Mesenchymal stem cell (in vitro differentiated cells and primary cell): ENCODE data around the gene GK.

Experiments
- DNase-seq: peaks from one replicate; pipeline ENCODE4 v3.0.0-alpha.2; 2013
- H2AFZ ChIP-seq: one replicate; pipeline ENCODE4 v1.6.1; 2013; ENCODE audit warnings: low read depth, mild to moderate bottlenecking, control low read depth, inconsistent platforms, low read length, moderate library complexity
- H2AK5ac ChIP-seq: 2 replicates; pipeline ENCODE4 v1.6.1; 2013; ENCODE audit warnings: low read length, moderate library complexity, mild to moderate bottlenecking, inconsistent platforms; ENCODE audit not compliant: severe bottlenecking
- H2BK120ac ChIP-seq: one replicate; pipeline ENCODE4 v1.6.1; 2013; ENCODE audit warnings: low read depth, mild to moderate bottlenecking, inconsistent platforms, low read length, moderate library complexity
- H2BK12ac ChIP-seq, 2 experiments: one replicate each; pipeline ENCODE4 v1.6.1; 2013; ENCODE audit warnings: inconsistent platforms in 2 of 2, low read length in 2 of 2, mild to moderate bottlenecking in 2 of 2, moderate library complexity in 2 of 2, control low read depth in 1 of 2
- H2BK15ac ChIP-seq: one replicate; pipeline ENCODE4 v1.6.1; 2013; ENCODE audit warnings: mild to moderate bottlenecking, low read depth, inconsistent platforms; ENCODE audit not compliant: poor library complexity, severe bottlenecking
- H2BK5ac ChIP-seq: 2 replicates; pipeline ENCODE4 v1.6.1; 2013; ENCODE audit warnings: low read depth, mild to moderate bottlenecking, low read length, control low read depth, inconsistent platforms; ENCODE audit not compliant: poor library complexity, severe bottlenecking
- H3K14ac ChIP-seq, 2 experiments: one replicate each; pipeline ENCODE4 v1.6.1; 2013; ENCODE audit warnings: inconsistent platforms in 2 of 2, low read length in 2 of 2, control low read depth in 1 of 2, mild to moderate bottlenecking in 1 of 2, moderate library complexity in 1 of 2
- H3K18ac ChIP-seq, 2 experiments: one replicate each; pipeline ENCODE4 v1.6.1; 2013; ENCODE audit warnings: inconsistent platforms in 2 of 2, low read length in 2 of 2, control low read depth in 1 of 2, low read depth in 1 of 2, mild to moderate bottlenecking in 1 of 2
- H3K23ac ChIP-seq, 2 experiments: one replicate each; pipeline ENCODE4 v1.6.1; 2013; ENCODE audit warnings: inconsistent platforms in 2 of 2, low read length in 2 of 2, mild to moderate bottlenecking in 2 of 2, moderate library complexity in 2 of 2, control low read depth in 1 of 2
- H3K27ac ChIP-seq: 2 replicates; pipeline ENCODE4 v1.5.1; 2013; ENCODE audit warnings: mild to moderate bottlenecking, moderate library complexity, low read length, control low read depth, inconsistent platforms; ENCODE audit not compliant: poor library complexity, severe bottlenecking
- H3K27me3 ChIP-seq, 2 experiments: 2 replicates each; pipeline versions ENCODE4 v1.6.1 to v1.7.0; 2013; ENCODE audit warnings: low read length in 2 of 2, mild to moderate bottlenecking in 2 of 2, moderate library complexity in 2 of 2, control low read depth in 1 of 2, inconsistent platforms in 1 of 2; ENCODE audit not compliant: control insufficient read depth in 1 of 2, insufficient read depth in 1 of 2
- H3K36me3 ChIP-seq, 2 experiments: 2 replicates each; pipeline versions ENCODE4 v1.6.1 to v1.7.0; 2013; ENCODE audit warnings: low read length in 2 of 2, control low read depth in 1 of 2, inconsistent platforms in 1 of 2, low read depth in 1 of 2, mild to moderate bottlenecking in 1 of 2; ENCODE audit not compliant: insufficient read depth in 2 of 2, control insufficient read depth in 1 of 2
- H3K4ac ChIP-seq, 2 experiments: one replicate each; pipeline ENCODE4 v1.6.1; 2013; ENCODE audit warnings: inconsistent platforms in 2 of 2, low read length in 2 of 2, mild to moderate bottlenecking in 2 of 2, moderate library complexity in 2 of 2, control low read depth in 1 of 2, low read depth in 1 of 2
- H3K4me1 ChIP-seq: 2 replicates; pipeline ENCODE4 v1.6.1; 2013; ENCODE audit warnings: low read depth, low read length, control low read depth; ENCODE audit not compliant: control insufficient read depth, insufficient read depth
- H3K4me2 ChIP-seq: 2 replicates; pipeline ENCODE4 v1.6.1; 2013; ENCODE audit warnings: low read length, mild to moderate bottlenecking, inconsistent platforms; ENCODE audit not compliant: poor library complexity, severe bottlenecking
- H3K4me3 ChIP-seq, 2 experiments: 2 replicates each; pipeline versions ENCODE4 v1.5.1 to v1.7.0; 2013; ENCODE audit warnings: low read length in 2 of 2, mild to moderate bottlenecking in 2 of 2, control low read depth in 1 of 2, low read depth in 1 of 2; ENCODE audit not compliant: insufficient read depth in 1 of 2
- H3K79me1 ChIP-seq: replicated peaks from 2 replicates; pipeline ENCODE4 v1.6.1; 2013; ENCODE audit warnings: mild to moderate bottlenecking, control low read depth, low read length, inconsistent platforms; ENCODE audit not compliant: poor library complexity, severe bottlenecking
- H3K9ac ChIP-seq: 2 replicates; pipeline ENCODE4 v1.7.0; 2013; ENCODE audit warnings: mild to moderate bottlenecking, low read length, moderate library complexity
- H3K9me3 ChIP-seq: 2 replicates; pipeline ENCODE4 v1.7.0; 2013; ENCODE audit warnings: mild to moderate bottlenecking, low read length; ENCODE audit not compliant: control insufficient read depth
- H4K8ac ChIP-seq: one replicate; pipeline ENCODE4 v1.6.1; 2013; ENCODE audit warnings: inconsistent platforms, mild to moderate bottlenecking, low read length, moderate library complexity
- H4K91ac ChIP-seq: one replicate; pipeline ENCODE4 v1.6.1; 2013; ENCODE audit warnings: mild to moderate bottlenecking, low read length, inconsistent platforms
- WGBS: methylation state at CpG from one replicate; pipeline ENCODE4 v1.1.7; 2013; ENCODE audit warnings: mixed read lengths; 5-methylcytosine and 5-hydroxymethylcytosine counted together

Gene GK

DNA sequence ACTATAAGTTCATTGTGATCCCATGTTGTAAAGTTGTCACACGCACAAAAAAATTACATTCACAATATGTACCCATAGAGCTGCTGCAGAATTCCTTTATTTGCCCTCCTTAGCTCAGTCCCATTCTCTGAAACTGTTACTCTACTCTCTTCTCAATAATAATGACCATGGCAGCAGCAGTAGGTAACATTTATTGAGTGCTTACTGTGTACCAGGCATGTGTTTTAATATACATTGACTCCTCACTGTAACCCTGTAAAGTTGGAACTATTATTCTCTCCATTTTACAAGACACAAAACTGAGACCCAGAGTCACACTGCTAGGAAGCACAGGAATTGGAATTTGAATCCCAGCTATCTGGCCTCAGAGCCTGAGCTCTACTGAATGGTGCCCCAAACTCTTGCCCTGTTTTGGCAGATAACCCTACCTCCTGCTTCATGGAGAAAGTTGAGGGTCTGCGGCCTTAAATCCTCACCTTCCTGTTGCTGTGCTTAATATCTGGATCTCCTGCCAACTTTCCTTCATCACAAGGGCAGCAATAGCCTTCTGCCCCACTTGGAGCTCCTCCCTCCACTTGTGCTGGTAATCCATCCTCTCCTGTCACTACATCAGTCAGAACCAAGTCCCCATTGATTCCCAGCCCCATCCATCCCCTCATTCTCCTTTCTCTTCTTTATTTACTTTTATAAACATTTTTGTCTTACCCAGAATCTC lies 20.8 kb downstream of the GK start:
- DNase-seq = no peak
- Histone ChIP-seq H2AK5ac (no peak overlapping the region), H2BK12ac (no peak overlapping the region), H2BK15ac (no peak overlapping the region), H2BK5ac (no peak overlapping the region), H4K91ac (no peak overlapping the region), H3K36me3 (peaks cover 0 to 22% of the 10 kb centered on the region in 2 experiments), H3K4me3 (no peak overlapping the region), H2AFZ (no peak overlapping the region), H3K4me1 (no peaks in the 10 kb centered on the region), H3K27me3 (no peaks in the 10 kb centered on the region), H3K79me1 (no peaks in the 10 kb centered on the region), H3K4me2 (no peak overlapping the region), H3K27ac (no peak overlapping the region), H3K9ac (no peak overlapping the region), H3K23ac (no peak overlapping the region), H3K4ac (no peak overlapping the region), H4K8ac (no peak overlapping the region), H3K9me3 (no peaks in the 10 kb centered on the region), H3K14ac (no peak overlapping the region), H2BK120ac (no peak overlapping the region), H3K18ac (no peak overlapping the region)
- 94% methylated on average over 1 of the region's 2 CpGs for WGBS

DNA sequence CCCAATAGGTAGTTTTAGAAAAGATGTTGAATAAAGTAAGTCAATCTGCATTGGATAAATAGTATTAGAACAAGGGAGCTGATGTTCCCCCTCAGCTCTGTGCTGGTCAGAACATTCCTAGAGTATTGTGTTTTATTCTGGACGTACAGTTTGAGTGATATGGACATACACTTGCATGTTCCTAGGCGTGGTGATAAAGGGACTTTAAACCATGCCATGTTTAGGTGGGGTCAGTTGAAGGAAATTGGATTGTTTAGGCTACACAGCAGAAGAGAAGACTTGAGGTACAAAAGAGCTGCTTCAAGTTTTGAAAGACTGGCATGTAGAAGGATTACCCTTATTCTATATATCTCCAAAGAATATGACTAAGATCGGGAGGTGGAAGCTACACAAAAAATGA lies 21.6 kb downstream of the GK start:
- H2AK5ac ChIP-seq = no peak overlapping the region
- no peaks in the 10 kb centered on the region for H3K79me1 ChIP-seq
- no peak overlapping the region for H3K18ac ChIP-seq
- DNase-seq = no peak
- H3K27ac ChIP-seq = no peak overlapping the region
- no peak overlapping the region for H3K14ac ChIP-seq
- WGBS = 95% methylated on average over 2 of the region's 3 CpGs
- H3K9ac ChIP-seq = no peak overlapping the region
- H4K91ac ChIP-seq = no peak overlapping the region
- no peak overlapping the region for H3K23ac ChIP-seq
- H3K27me3 ChIP-seq = no peaks in the 10 kb centered on the region
- no peak overlapping the region for H3K4me3 ChIP-seq
- H2BK15ac ChIP-seq = no peak overlapping the region
- H2BK120ac ChIP-seq = no peak overlapping the region
- H2BK12ac ChIP-seq = no peak overlapping the region
- H4K8ac ChIP-seq = no peak overlapping the region
- H2BK5ac ChIP-seq = no peak overlapping the region
- no peaks in the 10 kb centered on the region for H3K4me1 ChIP-seq
- no peak overlapping the region for H2AFZ ChIP-seq
- H3K36me3 ChIP-seq = peaks cover 0 to 18% of the 10 kb centered on the region in 2 experiments
- H3K4me2 ChIP-seq = no peak overlapping the region
- H3K4ac ChIP-seq = no peak overlapping the region
- no peaks in the 10 kb centered on the region for H3K9me3 ChIP-seq

DNA sequence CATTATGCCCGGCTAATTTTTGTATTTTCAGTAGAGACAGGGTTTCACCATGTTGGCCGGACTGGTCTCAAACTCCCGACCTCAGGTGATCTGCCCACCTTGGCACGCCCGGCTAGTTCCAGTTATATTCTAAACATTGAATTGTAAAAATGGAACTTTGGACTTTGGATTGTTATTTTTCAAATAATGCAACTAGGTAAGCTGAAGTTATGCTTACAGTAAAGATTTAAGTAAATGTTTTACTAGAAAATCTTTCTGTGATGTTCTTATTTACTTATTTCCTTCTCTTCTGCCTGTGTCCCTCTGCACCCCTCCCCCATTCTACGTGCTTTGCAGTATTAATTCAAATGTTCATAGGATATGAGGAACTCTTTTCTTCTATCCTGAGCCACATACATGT lies 26.1 kb downstream of the GK start:
- H2BK15ac ChIP-seq = no peak overlapping the region
- no peak overlapping the region for H3K23ac ChIP-seq
- DNase-seq = no peak
- H3K9me3 ChIP-seq = no peaks in the 10 kb centered on the region
- H3K27me3 ChIP-seq = no peaks in the 10 kb centered on the region
- no peaks in the 10 kb centered on the region for H3K4me1 ChIP-seq
- H3K4ac ChIP-seq = no peak overlapping the region
- no peak overlapping the region for H3K4me2 ChIP-seq
- H2BK12ac ChIP-seq = no peak overlapping the region
- H3K18ac ChIP-seq = no peak overlapping the region
- H3K79me1 ChIP-seq = no peaks in the 10 kb centered on the region
- H3K4me3 ChIP-seq = no peak overlapping the region
- WGBS = 100% methylated on average over 5 of the region's 6 CpGs
- H2BK120ac ChIP-seq = no peak overlapping the region
- no peak overlapping the region for H2AK5ac ChIP-seq
- no peak overlapping the region for H2AFZ ChIP-seq
- H2BK5ac ChIP-seq = no peak overlapping the region
- no peak overlapping the region for H4K8ac ChIP-seq
- H3K27ac ChIP-seq = no peak overlapping the region
- peaks cover 0 to 5% of the 10 kb centered on the region in 2 experiments for H3K36me3 ChIP-seq
- H3K14ac ChIP-seq = no peak overlapping the region
- no peak overlapping the region for H3K9ac ChIP-seq
- no peak overlapping the region for H4K91ac ChIP-seq

DNA sequence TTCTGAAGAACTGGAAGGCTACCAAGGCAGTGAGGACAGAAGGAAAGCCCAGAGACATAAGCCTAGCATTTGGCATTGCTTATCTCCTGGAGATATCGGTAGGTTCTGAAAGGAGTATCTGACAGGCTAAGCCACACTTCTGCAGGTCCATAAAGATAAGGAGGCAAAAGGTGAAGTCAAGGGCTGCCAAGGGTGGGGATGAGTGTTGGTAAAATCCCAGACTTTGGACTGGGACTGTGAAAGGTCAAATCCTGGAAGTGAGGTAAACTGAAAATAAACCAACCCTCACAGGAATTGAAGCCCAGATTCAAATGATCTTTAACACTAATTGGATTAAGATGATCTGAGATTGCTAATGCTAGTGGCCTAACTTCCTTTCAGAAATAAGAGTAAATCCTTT lies 27.4 kb downstream of the GK start:
- Histone ChIP-seq H3K9ac (no peak overlapping the region), H3K14ac (no peak overlapping the region), H3K18ac (no peak overlapping the region), H2AFZ (no peak overlapping the region), H3K4me1 (no peaks in the 10 kb centered on the region), H3K36me3 (peaks cover 0 to 5% of the 10 kb centered on the region in 2 experiments), H4K91ac (no peak overlapping the region), H3K4me2 (no peak overlapping the region), H2BK120ac (no peak overlapping the region), H3K27ac (no peak overlapping the region), H3K4ac (no peak overlapping the region), H4K8ac (no peak overlapping the region), H3K4me3 (no peak overlapping the region), H2BK5ac (no peak overlapping the region), H2BK12ac (no peak overlapping the region), H3K79me1 (no peaks in the 10 kb centered on the region), H3K27me3 (no peaks in the 10 kb centered on the region), H3K9me3 (no peaks in the 10 kb centered on the region), H2AK5ac (no peak overlapping the region), H3K23ac (no peak overlapping the region), H2BK15ac (no peak overlapping the region)
- no peak for DNase-seq
- WGBS = 50% methylated on average over 1 of the region's 1 CpG
